ENCODE data around the gene HBM. TPM values are rescaled to one million over a fixed set of nuclear protein-coding genes. Genes with fewer than 3 reads are reported as not detected.
A peak's percentile ranks its signal among the peaks of the same experiment; 100 is the strongest.
"Not testable (repeated sequence)": the region's sequence is repeated elsewhere in the genome, so short reads cannot be mapped to it uniquely, and the experiment has no call there.

Gene HBM
- polyA plus RNA-seq, 1 donor = 11.9 TPM

GRCh38 chr16:176006-176405 is 10.2 kb downstream of the HBM start:
- H3K27me3 ChIP-seq (ENCODE audit: control insufficient read depth, insufficient read depth, low read length) = peaks cover 73% of the 10 kb centered on the region
- H3K4me3 ChIP-seq (ENCODE audit: low read length); H3K27ac ChIP-seq (ENCODE audit: low read length); DNase-seq; H3K9me3 ChIP-seq (ENCODE audit: control insufficient read depth, low read depth, low read length); H3K4me1 ChIP-seq (ENCODE audit: control insufficient read depth, insufficient read depth, low read length); H3K36me3 ChIP-seq (ENCODE audit: control insufficient read depth, insufficient read depth, low read length): not testable (repeated sequence)
- WGBS (ENCODE audit: insufficient coverage, low lambda C conversion rate) = no CpG with 5 or more reads among the region's 39 CpGs

- H3K36me3 ChIP-seq (ENCODE audit: control insufficient read depth, insufficient read depth, low read length); H3K9me3 ChIP-seq (ENCODE audit: control insufficient read depth, low read depth, low read length); H3K27ac ChIP-seq (ENCODE audit: low read length); H3K4me3 ChIP-seq (ENCODE audit: low read length); H3K4me1 ChIP-seq (ENCODE audit: control insufficient read depth, insufficient read depth, low read length); DNase-seq: not testable (repeated sequence)
- no CpG with 5 or more reads among the region's 88 CpGs for WGBS (ENCODE audit: insufficient coverage, low lambda C conversion rate)
- H3K27me3 ChIP-seq (ENCODE audit: control insufficient read depth, insufficient read depth, low read length) = peaks cover 68% of the 10 kb centered on the region
Observed at GRCh38 chr16:176477-177382, 11.0 kb downstream of the HBM start, which contains the start of gene HBA1. HBA1 (plus strand) TSS chr16:176680; CDS start chr16:176717, 37 bp downstream.

GRCh38 chr16:177394-177822 is 11.6 kb downstream of the HBM start:
- no peak overlapping the region for H3K27ac ChIP-seq (ENCODE audit: low read length)
- H3K4me1 ChIP-seq (ENCODE audit: control insufficient read depth, insufficient read depth, low read length) = peaks cover 6% of the 10 kb centered on the region
- no peaks in the 10 kb centered on the region for H3K9me3 ChIP-seq (ENCODE audit: control insufficient read depth, low read depth, low read length)
- WGBS (ENCODE audit: insufficient coverage, low lambda C conversion rate) = no CpG with 5 or more reads among the region's 13 CpGs
- peaks cover 66% of the 10 kb centered on the region for H3K27me3 ChIP-seq (ENCODE audit: control insufficient read depth, insufficient read depth, low read length)
- DNase-seq = no peak
- no peak overlapping the region for H3K4me3 ChIP-seq (ENCODE audit: low read length)
- no peaks in the 10 kb centered on the region for H3K36me3 ChIP-seq (ENCODE audit: control insufficient read depth, insufficient read depth, low read length)

GRCh38 chr16:177981-178667 is 12.3 kb downstream of the HBM start:
- peaks cover 6% of the 10 kb centered on the region for H3K4me1 ChIP-seq (ENCODE audit: control insufficient read depth, insufficient read depth, low read length)
- H3K4me3 ChIP-seq (ENCODE audit: low read length) = no peak overlapping the region
- WGBS (ENCODE audit: insufficient coverage, low lambda C conversion rate) = 75% methylated on average over 1 of the region's 11 CpGs
- H3K27ac ChIP-seq (ENCODE audit: low read length) = no peak overlapping the region
- H3K27me3 ChIP-seq (ENCODE audit: control insufficient read depth, insufficient read depth, low read length) = peaks cover 66% of the 10 kb centered on the region
- DNase-seq = no peak
- H3K9me3 ChIP-seq (ENCODE audit: control insufficient read depth, low read depth, low read length) = no peaks in the 10 kb centered on the region
- no peaks in the 10 kb centered on the region for H3K36me3 ChIP-seq (ENCODE audit: control insufficient read depth, insufficient read depth, low read length)

GRCh38 chr16:178668-179015 is 12.9 kb downstream of the HBM start:
- peaks cover 62% of the 10 kb centered on the region for H3K27me3 ChIP-seq (ENCODE audit: control insufficient read depth, insufficient read depth, low read length)
- DNase-seq = no peak
- WGBS (ENCODE audit: insufficient coverage, low lambda C conversion rate) = no CpG with 5 or more reads among the region's 11 CpGs

GRCh38 chr16:179211-180092 is 13.7 kb downstream of the HBM start:
- H3K36me3 ChIP-seq (ENCODE audit: control insufficient read depth, insufficient read depth, low read length) = no peaks in the 10 kb centered on the region
- DNase-seq = no peak
- H3K27ac ChIP-seq (ENCODE audit: low read length) = no peak overlapping the region
- peaks cover 6% of the 10 kb centered on the region for H3K4me1 ChIP-seq (ENCODE audit: control insufficient read depth, insufficient read depth, low read length)
- WGBS (ENCODE audit: insufficient coverage, low lambda C conversion rate) = 93% methylated on average over 3 of the region's 17 CpGs
- peaks cover 57% of the 10 kb centered on the region for H3K27me3 ChIP-seq (ENCODE audit: control insufficient read depth, insufficient read depth, low read length)
- no peak overlapping the region for H3K4me3 ChIP-seq (ENCODE audit: low read length)
- H3K9me3 ChIP-seq (ENCODE audit: control insufficient read depth, low read depth, low read length) = no peaks in the 10 kb centered on the region

More at GRCh38 chr16:178668-179015, 12.9 kb downstream of the HBM start:
- H3K4me1 ChIP-seq (ENCODE audit: control insufficient read depth, insufficient read depth, low read length) = peaks cover 6% of the 10 kb centered on the region
- no peaks in the 10 kb centered on the region for H3K36me3 ChIP-seq (ENCODE audit: control insufficient read depth, insufficient read depth, low read length)
- no peaks in the 10 kb centered on the region for H3K9me3 ChIP-seq (ENCODE audit: control insufficient read depth, low read depth, low read length)
- no peak overlapping the region for H3K27ac ChIP-seq (ENCODE audit: low read length)
- H3K4me3 ChIP-seq (ENCODE audit: low read length) = no peak overlapping the region

- H3K36me3 ChIP-seq (ENCODE audit: control insufficient read depth, insufficient read depth, low read length) = no peaks in the 10 kb centered on the region
- no peaks in the 10 kb centered on the region for H3K9me3 ChIP-seq (ENCODE audit: control insufficient read depth, low read depth, low read length)
- no CpG with 5 or more reads among the region's 59 CpGs for WGBS (ENCODE audit: insufficient coverage, low lambda C conversion rate)
- peak within 1 kb of the TSS; percentile 10 for H3K4me3 ChIP-seq (ENCODE audit: low read length)
- H3K27ac ChIP-seq (ENCODE audit: low read length) = no peak within 1 kb of the TSS
- peaks cover 50% of the 10 kb centered on the region for H3K27me3 ChIP-seq (ENCODE audit: control insufficient read depth, insufficient read depth, low read length)
- peaks cover 6% of the 10 kb centered on the region for H3K4me1 ChIP-seq (ENCODE audit: control insufficient read depth, insufficient read depth, low read length)
- peak in 1 of 2 donors; percentile 19 for DNase-seq
Observed at GRCh38 chr16:180101-180675, 14.4 kb downstream of the HBM start, which contains the start of gene HBQ1. HBQ1 (plus strand) TSS chr16:180459; CDS start chr16:180487, 28 bp downstream.

GRCh38 chr16:180681-181564 is 15.1 kb downstream of the HBM start:
- WGBS (ENCODE audit: insufficient coverage, low lambda C conversion rate) = no CpG with 5 or more reads among the region's 89 CpGs
- H3K27ac ChIP-seq (ENCODE audit: low read length) = no peak overlapping the region
- no peaks in the 10 kb centered on the region for H3K9me3 ChIP-seq (ENCODE audit: control insufficient read depth, low read depth, low read length)
- H3K27me3 ChIP-seq (ENCODE audit: control insufficient read depth, insufficient read depth, low read length) = peaks cover 43% of the 10 kb centered on the region
- peak; percentile 66 to 72 for DNase-seq
- H3K36me3 ChIP-seq (ENCODE audit: control insufficient read depth, insufficient read depth, low read length) = peaks cover 2% of the 10 kb centered on the region
- peaks cover 6% of the 10 kb centered on the region for H3K4me1 ChIP-seq (ENCODE audit: control insufficient read depth, insufficient read depth, low read length)
- H3K4me3 ChIP-seq (ENCODE audit: low read length) = peak overlapping the region; percentile 10

GRCh38 chr16:181565-182021 is 15.8 kb downstream of the HBM start:
- Histone ChIP-seq H3K9me3 (ENCODE audit: control insufficient read depth, low read depth, low read length) (no peaks in the 10 kb centered on the region), H3K36me3 (ENCODE audit: control insufficient read depth, insufficient read depth, low read length) (peaks cover 2% of the 10 kb centered on the region), H3K4me1 (ENCODE audit: control insufficient read depth, insufficient read depth, low read length) (peaks cover 6% of the 10 kb centered on the region), H3K27me3 (ENCODE audit: control insufficient read depth, insufficient read depth, low read length) (peaks cover 41% of the 10 kb centered on the region), H3K4me3 (ENCODE audit: low read length) (no peak overlapping the region), H3K27ac (ENCODE audit: low read length) (no peak overlapping the region)
- no peak for DNase-seq
- WGBS (ENCODE audit: insufficient coverage, low lambda C conversion rate) = no CpG with 5 or more reads among the region's 22 CpGs
